Lower lobe of right lung (tissue), 2 donors: ENCODE measurements around the gene ANKS1B. TPM values are rescaled to one million over a fixed set of nuclear protein-coding genes. Genes with fewer than 3 reads are reported as not detected.

Experiments
- ATAC-seq, 2 donors: fragments of 200-7000 bp; cut with Tn5 transposase; one replicate each; pipeline ENCODE4 v1.9.1; 2020 to 2022; ENCODE audit warnings: mild to moderate bottlenecking in 2 of 2, moderate library complexity in 2 of 2
- DNase-seq: peaks from one replicate; pipeline ENCODE4 v3.0.0-alpha.2; 2020
- H3K27ac ChIP-seq: fragments of 200-600 bp; one replicate; pipeline ENCODE4 v1.8.0; 2022
- H3K27me3 ChIP-seq: fragments of 200-600 bp; one replicate; pipeline ENCODE4 v1.8.0; 2022; ENCODE audit warnings: low read depth
- H3K36me3 ChIP-seq: fragments of 200-600 bp; one replicate; pipeline ENCODE4 v1.8.0; 2022; ENCODE audit warnings: mild to moderate bottlenecking
- H3K4me1 ChIP-seq: fragments of 200-600 bp; one replicate; pipeline ENCODE4 v1.8.0; 2022
- H3K4me3 ChIP-seq: fragments of 200-600 bp; one replicate; pipeline ENCODE4 v1.8.0; 2022; ENCODE audit warnings: mild to moderate bottlenecking
- H3K9me3 ChIP-seq: fragments of 200-600 bp; one replicate; pipeline ENCODE4 v1.8.0; 2022
- intact Hi-C: fragments of 100-400 bp; cut with DNase I; formaldehyde crosslinking; loops from one replicate; pipeline ENCODE4 v1.11.0; 2022
- total RNA-seq: library from RNA; stranded (reverse); fragmentation: NEBNext Ultra II Directional; extraction: Animal tissue kit (Norgen Biotek cat#: 25700); gene quantifications from one replicate; pipeline ENCODE4 v1.2.1, GENCODE V29; 2021
- TF ChIP-seq, protein P1 (sequence below): fragments of 200-600 bp; IDR thresholded peaks from one replicate; pipeline ENCODE4 v1.8.0; 2022; ENCODE audit warnings: antibody characterized with exemption, mild to moderate bottlenecking
- donor health status: DM: no; HTN: yes; CAD: no; lungs with severe emphysema.

Gene ANKS1B
- total RNA-seq, 1 donor from 2014 or later: 4.0 TPM

DNA sequence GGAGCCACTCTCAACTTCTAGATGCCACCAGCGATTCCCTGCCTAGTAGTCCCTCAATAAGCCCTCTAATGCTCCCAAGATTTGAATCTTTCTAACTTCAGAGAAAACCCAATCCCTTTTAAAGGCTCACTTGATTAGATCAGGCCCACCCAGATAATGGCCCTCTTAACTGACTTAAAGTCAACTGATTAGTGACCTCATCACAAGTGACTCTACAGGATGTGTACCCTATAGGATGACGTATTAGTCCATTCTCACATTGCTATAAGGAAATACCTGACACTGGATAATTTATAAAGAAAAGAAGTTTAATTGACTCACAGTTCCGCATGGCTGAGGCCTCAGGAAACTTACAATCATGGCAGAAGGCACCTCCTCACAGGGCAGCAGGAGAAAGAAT, 49.1 kb downstream of the ANKS1B start:
- ATAC-seq (no peak), DNase-seq (no peak)
- H3K9me3 ChIP-seq: no peaks in the 10 kb centered on the region
- H3K27ac ChIP-seq: no peak overlapping the region
- H3K36me3 ChIP-seq: no peaks in the 10 kb centered on the region
- intact Hi-C loops: no loop called here
- no peak overlapping the region for H3K4me3 ChIP-seq
- no peaks in the 10 kb centered on the region for H3K27me3 ChIP-seq
- H3K4me1 ChIP-seq: no peaks in the 10 kb centered on the region
- TF ChIP-seq, protein P1, sequence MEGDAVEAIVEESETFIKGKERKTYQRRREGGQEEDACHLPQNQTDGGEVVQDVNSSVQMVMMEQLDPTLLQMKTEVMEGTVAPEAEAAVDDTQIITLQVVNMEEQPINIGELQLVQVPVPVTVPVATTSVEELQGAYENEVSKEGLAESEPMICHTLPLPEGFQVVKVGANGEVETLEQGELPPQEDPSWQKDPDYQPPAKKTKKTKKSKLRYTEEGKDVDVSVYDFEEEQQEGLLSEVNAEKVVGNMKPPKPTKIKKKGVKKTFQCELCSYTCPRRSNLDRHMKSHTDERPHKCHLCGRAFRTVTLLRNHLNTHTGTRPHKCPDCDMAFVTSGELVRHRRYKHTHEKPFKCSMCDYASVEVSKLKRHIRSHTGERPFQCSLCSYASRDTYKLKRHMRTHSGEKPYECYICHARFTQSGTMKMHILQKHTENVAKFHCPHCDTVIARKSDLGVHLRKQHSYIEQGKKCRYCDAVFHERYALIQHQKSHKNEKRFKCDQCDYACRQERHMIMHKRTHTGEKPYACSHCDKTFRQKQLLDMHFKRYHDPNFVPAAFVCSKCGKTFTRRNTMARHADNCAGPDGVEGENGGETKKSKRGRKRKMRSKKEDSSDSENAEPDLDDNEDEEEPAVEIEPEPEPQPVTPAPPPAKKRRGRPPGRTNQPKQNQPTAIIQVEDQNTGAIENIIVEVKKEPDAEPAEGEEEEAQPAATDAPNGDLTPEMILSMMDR: no peak

DNA sequence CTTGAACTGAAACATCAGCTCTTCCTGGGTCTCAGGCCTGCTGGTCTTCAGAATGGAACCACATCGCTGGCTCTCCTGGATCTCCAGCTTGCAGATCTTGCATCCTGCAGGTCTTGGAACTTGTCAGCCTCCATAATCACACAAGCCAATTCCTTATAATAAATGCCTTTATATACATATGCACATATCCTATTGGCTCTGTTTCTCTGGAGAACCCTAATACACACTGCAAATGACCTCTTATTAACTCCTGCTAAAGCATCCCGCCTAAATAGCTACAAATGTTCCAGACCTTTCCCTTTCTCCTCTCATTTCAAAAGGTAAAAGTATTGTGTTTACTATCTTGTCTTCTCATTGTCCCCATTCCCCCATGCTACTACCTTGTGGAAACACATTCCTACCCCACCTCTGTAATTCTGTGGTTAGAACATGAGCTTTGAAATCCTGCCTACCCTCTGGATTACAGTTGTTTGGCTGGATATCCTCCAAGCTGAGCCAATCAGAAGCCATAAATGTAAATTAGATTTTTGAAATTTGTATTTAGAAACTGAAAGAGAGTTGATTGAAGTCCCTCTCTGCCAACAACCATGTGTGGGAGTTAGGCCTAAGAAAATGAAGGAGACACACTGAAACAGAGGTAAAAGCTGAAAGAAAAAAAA, 58.1 kb downstream of the ANKS1B start:
- TF ChIP-seq, protein P1: no peak
- intact Hi-C loops: no loop called here
- Histone ChIP-seq H3K36me3 (no peaks in the 10 kb centered on the region), H3K27ac (no peak overlapping the region), H3K27me3 (no peaks in the 10 kb centered on the region), H3K9me3 (no peaks in the 10 kb centered on the region), H3K4me3 (no peak overlapping the region), H3K4me1 (no peaks in the 10 kb centered on the region)
- DNase-seq (no peak), ATAC-seq (no peak)

DNA sequence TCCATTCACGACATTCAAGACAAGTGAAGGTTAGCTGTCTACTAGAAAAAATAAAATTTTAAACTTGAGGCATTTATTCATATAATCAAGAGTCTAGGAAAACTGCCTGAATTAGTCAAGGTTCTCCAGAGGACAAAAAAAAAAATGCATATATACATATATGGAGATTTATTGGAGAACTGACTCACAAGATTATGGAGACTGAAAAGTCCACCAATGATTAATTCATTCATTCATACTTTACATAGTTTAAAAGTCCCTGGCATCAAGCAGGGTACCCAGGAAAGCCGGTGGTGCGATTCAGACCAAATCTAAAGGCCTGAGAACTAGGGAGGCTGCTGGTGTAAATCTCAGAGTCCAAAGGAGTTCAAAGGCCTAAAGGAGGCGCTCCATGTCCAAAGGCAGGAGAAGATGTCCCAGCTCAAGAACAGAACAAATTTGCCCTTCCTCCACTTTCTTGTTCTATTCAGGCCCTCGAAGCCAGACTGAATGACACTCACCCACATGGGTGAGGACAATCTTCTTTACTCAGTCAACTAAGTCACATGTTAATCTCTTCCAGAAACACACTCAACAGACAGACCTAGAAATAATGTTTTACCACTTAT, 64.3 kb downstream of the ANKS1B start:
- ATAC-seq: no peak
- no peaks in the 10 kb centered on the region for H3K27me3 ChIP-seq
- no peaks in the 10 kb centered on the region for H3K36me3 ChIP-seq
- DNase-seq: no peak
- intact Hi-C loops: no loop called here
- no peak overlapping the region for H3K4me3 ChIP-seq
- TF ChIP-seq, protein P1: no peak
- H3K9me3 ChIP-seq: no peaks in the 10 kb centered on the region
- H3K27ac ChIP-seq: no peak overlapping the region
- no peaks in the 10 kb centered on the region for H3K4me1 ChIP-seq

DNA sequence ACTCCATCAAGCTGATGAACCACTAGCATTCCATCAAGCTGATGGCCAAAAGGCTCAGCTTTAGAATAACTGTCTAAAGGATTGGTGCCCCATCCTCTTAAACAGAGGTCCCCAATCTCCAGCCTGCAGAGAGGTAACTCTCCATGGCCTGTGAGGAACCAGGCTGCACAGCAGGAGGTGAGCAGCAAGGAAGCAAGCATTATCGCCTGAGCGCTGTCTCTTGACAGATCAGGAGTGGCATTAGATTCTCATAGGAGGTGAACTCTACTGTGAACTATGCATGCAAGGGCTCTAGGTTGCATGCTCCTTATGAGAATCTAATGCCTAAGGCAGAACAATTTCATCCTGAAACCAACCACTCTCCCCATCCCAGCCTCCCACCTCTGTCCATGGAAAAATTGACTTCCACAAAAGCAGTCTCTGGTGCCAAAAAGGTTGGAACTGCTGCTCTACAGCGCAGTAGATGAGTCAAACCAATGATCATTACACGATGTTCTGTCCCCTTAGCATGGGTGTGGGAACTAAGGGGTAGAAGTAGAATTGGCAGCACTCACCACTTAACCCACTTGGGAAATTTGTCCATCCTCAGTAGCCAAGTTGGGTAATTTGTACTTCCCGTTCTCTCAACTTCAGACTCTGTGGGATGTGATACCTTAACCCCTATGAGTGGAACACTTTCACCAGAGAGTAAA, 66.9 kb downstream of the ANKS1B start:
- H3K9me3 ChIP-seq: no peaks in the 10 kb centered on the region
- H3K27me3 ChIP-seq: no peaks in the 10 kb centered on the region
- no peaks in the 10 kb centered on the region for H3K4me1 ChIP-seq
- no peak for DNase-seq
- no peaks in the 10 kb centered on the region for H3K36me3 ChIP-seq
- no peak overlapping the region for H3K27ac ChIP-seq
- TF ChIP-seq, protein P1: no peak
- intact Hi-C loops: no loop called here
- ATAC-seq: peak in 1 of 2 donors; percentile 35
- no peak overlapping the region for H3K4me3 ChIP-seq

DNA sequence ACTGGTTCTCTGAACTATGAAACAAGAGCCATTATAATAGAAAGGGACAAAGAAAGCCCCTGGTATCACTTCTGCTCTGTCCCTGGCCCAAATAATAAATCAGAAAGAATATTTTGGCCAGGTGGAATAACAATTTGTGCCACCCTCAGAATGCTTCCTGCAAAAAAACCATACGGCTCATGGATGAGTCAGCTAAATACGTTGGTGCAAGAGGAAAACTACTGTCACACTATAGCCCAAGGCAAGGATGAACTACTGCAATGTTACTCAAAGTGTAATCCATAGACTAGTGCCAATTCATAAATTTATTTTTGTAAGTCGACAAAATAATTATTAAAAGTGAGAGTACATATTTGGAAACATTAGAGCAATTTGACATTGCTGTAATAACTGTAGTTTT, 68.2 kb downstream of the ANKS1B start:
- no peak overlapping the region for H3K4me3 ChIP-seq
- intact Hi-C loops: no loop called here
- no peak for DNase-seq
- no peaks in the 10 kb centered on the region for H3K9me3 ChIP-seq
- H3K27me3 ChIP-seq: no peaks in the 10 kb centered on the region
- no peaks in the 10 kb centered on the region for H3K4me1 ChIP-seq
- TF ChIP-seq, protein P1: no peak
- H3K27ac ChIP-seq: no peak overlapping the region
- no peaks in the 10 kb centered on the region for H3K36me3 ChIP-seq
- no peak for ATAC-seq
